IMR-90 (cell line): ENCODE results near the gene ZNF581. TPM values are rescaled to one million over a fixed set of nuclear protein-coding genes. Genes with fewer than 3 reads are reported as not detected.

Source experiments
- ATAC-seq: fragments of 200-7000 bp; cut with Tn5 transposase; 2 replicates; pipeline ENCODE4 v1.9.1; 2020; ENCODE audit warnings: low read depth, mild to moderate bottlenecking, moderate library complexity
- BruUV-seq: library from RNA; stranded (reverse); fragments of 400-500 nt; replicated peaks from 2 replicates; lab custom pipeline; 2021; lab: Mats Ljungman, UMichigan
- CTCF ChIA-PET: fragments of 300-600 bp; formaldehyde crosslinking; extraction: SDS; loops from one replicate; lab custom pipeline; 2021; ENCODE audit warnings: antibody characterized with exemption; lab: Yijun Ruan, JAX
- POLR2A ChIA-PET: fragments of 300-600 bp; sonication (Branson Sonifier 250); formaldehyde crosslinking; loops from one replicate; lab custom pipeline; 2022; ENCODE audit warnings: antibody characterized with exemption; ENCODE audit not compliant: unreplicated experiment; lab: Charles Lee
- DNase-seq: peaks from one replicate; pipeline ENCODE4 v3.0.0; 2013
- H2AFZ ChIP-seq: replicated peaks from 2 replicates; pipeline ENCODE3; 2013; ENCODE audit warnings: low read length, mild to moderate bottlenecking; ENCODE audit not compliant: poor library complexity
- H2AK5ac ChIP-seq: 2 replicates; pipeline ENCODE4 v1.6.1; 2013; ENCODE audit warnings: low read depth, low read length, inconsistent platforms
- H2AK9ac ChIP-seq: replicated peaks from 2 replicates; pipeline ENCODE3; 2013; ENCODE audit warnings: mild to moderate bottlenecking, low read depth, low read length, moderate library complexity; ENCODE audit not compliant: poor library complexity
- H2BK120ac ChIP-seq: 2 replicates; pipeline ENCODE4 v1.6.1; 2013; ENCODE audit warnings: low read depth, low read length, inconsistent platforms
- H2BK15ac ChIP-seq: 3 replicates; pipeline ENCODE4 v1.6.1; 2013; ENCODE audit warnings: low read depth, low read length, inconsistent platforms
- H2BK20ac ChIP-seq: 2 replicates; pipeline ENCODE4 v1.6.1; 2013; ENCODE audit warnings: low read depth, mild to moderate bottlenecking, inconsistent platforms, low read length, moderate library complexity
- H2BK5ac ChIP-seq: 2 replicates; pipeline ENCODE4 v1.6.1; 2013; ENCODE audit warnings: mild to moderate bottlenecking, low read depth, low read length, inconsistent platforms; ENCODE audit not compliant: poor library complexity, severe bottlenecking
- H3K14ac ChIP-seq: replicated peaks from 2 replicates; pipeline ENCODE4 v1.6.1; 2013; ENCODE audit warnings: low read depth, low read length, inconsistent platforms
- H3K18ac ChIP-seq: 2 replicates; pipeline ENCODE4 v1.6.1; 2013; ENCODE audit warnings: low read depth, low read length, control low read depth
- H3K23ac ChIP-seq: 2 replicates; pipeline ENCODE4 v1.6.1; 2013; ENCODE audit warnings: low read depth, low read length, inconsistent platforms
- H3K27ac ChIP-seq: 2 replicates; pipeline ENCODE4 v1.5.1; 2013; ENCODE audit warnings: mild to moderate bottlenecking, control low read depth, low read length; ENCODE audit not compliant: insufficient read depth
- H3K27me3 ChIP-seq: 2 replicates; pipeline ENCODE4 v1.6.1; 2013; ENCODE audit warnings: low read length; ENCODE audit not compliant: control insufficient read depth, insufficient read depth
- H3K36me3 ChIP-seq: 2 replicates; pipeline ENCODE4 v1.6.1; 2013; ENCODE audit warnings: low read length, mixed read lengths; ENCODE audit not compliant: control insufficient read depth, insufficient read depth
- H3K4ac ChIP-seq: 2 replicates; pipeline ENCODE4 v1.6.1; 2013; ENCODE audit warnings: low read depth, low read length, inconsistent platforms
- H3K4me1 ChIP-seq: 2 replicates; pipeline ENCODE4 v1.6.1; 2013; ENCODE audit warnings: low read length, mixed read lengths; ENCODE audit not compliant: control insufficient read depth, insufficient read depth
- H3K4me2 ChIP-seq: 2 replicates; pipeline ENCODE4 v1.6.1; 2013; ENCODE audit warnings: low read depth, mild to moderate bottlenecking, control low read depth, low read length, moderate library complexity
- H3K4me3 ChIP-seq: 2 replicates; pipeline ENCODE4 v1.5.1; 2013; ENCODE audit warnings: low read depth, mild to moderate bottlenecking, control low read depth, low read length, moderate library complexity; ENCODE audit not compliant: insufficient read depth
- H3K56ac ChIP-seq: 2 replicates; pipeline ENCODE4 v1.6.1; 2013; ENCODE audit warnings: low read length, inconsistent platforms; ENCODE audit not compliant: insufficient read depth; ENCODE audit errors: extremely low read depth
- H3K79me1 ChIP-seq, 2 experiments: 2 replicates each; pipeline ENCODE4 v1.6.1; 2013; ENCODE audit warnings: low read length in 2 of 2, inconsistent platforms in 1 of 2, low read depth in 1 of 2
- H3K9ac ChIP-seq: 2 replicates; pipeline ENCODE4 v1.6.1; 2013; ENCODE audit warnings: low read depth, low read length, control low read depth
- H3K9me1 ChIP-seq: 2 replicates; pipeline ENCODE4 v1.6.1; 2013; ENCODE audit warnings: low read length, inconsistent platforms; ENCODE audit not compliant: insufficient read depth
- H3K9me3 ChIP-seq: 2 replicates; pipeline ENCODE4 v1.6.1; 2013; ENCODE audit warnings: low read length; ENCODE audit not compliant: control insufficient read depth, insufficient read depth
- H4K20me1 ChIP-seq: 2 replicates; pipeline ENCODE4 v1.6.1; 2013; ENCODE audit warnings: low read length, inconsistent platforms; ENCODE audit not compliant: insufficient read depth
- H4K5ac ChIP-seq: 2 replicates; pipeline ENCODE4 v1.6.1; 2013; ENCODE audit warnings: mild to moderate bottlenecking, low read depth, low read length, control low read depth
- H4K8ac ChIP-seq, 2 experiments: 2 replicates each; pipeline ENCODE4 v1.6.1; 2013; ENCODE audit warnings: low read depth in 2 of 2, low read length in 2 of 2, control low read depth in 1 of 2, inconsistent platforms in 1 of 2
- H4K91ac ChIP-seq: 2 replicates; pipeline ENCODE4 v1.6.1; 2013; ENCODE audit warnings: low read depth, low read length, inconsistent platforms; ENCODE audit not compliant: insufficient read depth
- BHLHE40 ChIP-seq: fragments of 150-350 bp; IDR thresholded peaks from 2 replicates; pipeline ENCODE4 v1.6.1; 2016; ENCODE audit warnings: mild to moderate bottlenecking, low read depth, low read length
- CEBPB ChIP-seq: IDR thresholded peaks from 2 replicates; pipeline ENCODE4 v1.6.1; 2012; ENCODE audit warnings: low read depth, low read length, improper control_type of control experiment
- CHD1 ChIP-seq: IDR thresholded peaks from 2 replicates; pipeline ENCODE4 v1.6.1; 2012; ENCODE audit warnings: low read depth, low read length, improper control_type of control experiment
- ELK1 ChIP-seq: fragments of 150-350 bp; IDR thresholded peaks from 2 replicates; pipeline ENCODE4 v1.6.1; 2016; ENCODE audit warnings: low read depth, mild to moderate bottlenecking, low read length, moderate library complexity, borderline replicate concordance
- FOS ChIP-seq: fragments of 150-350 bp; IDR thresholded peaks from 2 replicates; pipeline ENCODE4 v1.6.1; 2016; ENCODE audit warnings: low read depth, low read length
- MAFK ChIP-seq: IDR thresholded peaks from 2 replicates; pipeline ENCODE4 v1.6.1; 2012; ENCODE audit warnings: low read depth, low read length, improper control_type of control experiment
- MAZ ChIP-seq: IDR thresholded peaks from 2 replicates; pipeline ENCODE4 v1.6.1; 2012; ENCODE audit warnings: low read depth, mild to moderate bottlenecking, low read length, improper control_type of control experiment, moderate library complexity, borderline replicate concordance
- MXI1 ChIP-seq: IDR thresholded peaks from 2 replicates; pipeline ENCODE4 v1.6.1; 2012; ENCODE audit warnings: low read depth, mild to moderate bottlenecking, low read length, moderate library complexity, borderline replicate concordance
- NFE2L2 ChIP-seq: fragments of 150-350 bp; IDR thresholded peaks from 2 replicates; pipeline ENCODE4 v1.6.1; 2016; ENCODE audit warnings: low read depth, mild to moderate bottlenecking, low read length
- POLR2A ChIP-seq: IDR thresholded peaks from 2 replicates; pipeline ENCODE4 v1.6.1; 2012; ENCODE audit warnings: mild to moderate bottlenecking, low read depth, low read length
- RAD21 ChIP-seq: IDR thresholded peaks from 2 replicates; pipeline ENCODE4 v1.6.1; 2012; ENCODE audit warnings: low read length, improper control_type of control experiment
- RCOR1 ChIP-seq: IDR thresholded peaks from 2 replicates; pipeline ENCODE4 v1.6.1; 2012; ENCODE audit warnings: mild to moderate bottlenecking, low read length, improper control_type of control experiment; ENCODE audit not compliant: insufficient replicate concordance
- RFX5 ChIP-seq: IDR thresholded peaks from 2 replicates; pipeline ENCODE4 v1.8.0; 2012; ENCODE audit warnings: low read depth, mild to moderate bottlenecking, low read length, moderate library complexity
- SMC3 ChIP-seq: fragments of 150-350 bp; IDR thresholded peaks from 2 replicates; pipeline ENCODE4 v1.6.1; 2016; ENCODE audit warnings: low read depth, mild to moderate bottlenecking, antibody characterized with exemption, low read length, moderate library complexity
- WGBS, 2 experiments: methylation state at CpG; one replicate each; pipeline versions ENCODE4 v1.1.5 to v1.1.7; 2013; ENCODE audit warnings: missing lambda C conversion rate in 2 of 2; ENCODE audit not compliant: insufficient read length in 1 of 2; ENCODE audit errors: extremely low coverage in 2 of 2; 5-methylcytosine and 5-hydroxymethylcytosine counted together
- dilution Hi-C: fragments of 300-500 bp; cut with HindIII; formaldehyde crosslinking; loops from one replicate; pipeline ENCODE4 v1.14.3; 2018; ENCODE audit warnings: low sequenced_read_pairs; ENCODE audit not compliant: unreplicated experiment
- in situ Hi-C: fragments of 300-500 bp; cut with MboI; formaldehyde crosslinking; loops from 3 replicates; pipeline ENCODE4 v1.14.3; 2019; ENCODE audit warnings: low sequenced_read_pairs, inconsistent platforms, mixed read lengths
- intact Hi-C: fragments of 100-400 bp; cut with micrococcal nuclease; formaldehyde crosslinking; loops from 2 replicates; pipeline ENCODE4 v1.10.0; 2022
- polyA plus RNA-seq, 3 experiments: library from polyadenylated mRNA; depleted of rRNA; stranded (reverse); fragments of >200 nt; gene quantifications; 2 replicates each; pipeline ENCODE4 v1.2.3, GENCODE V29; 2012; ENCODE audit warnings: low replicate concordance in 1 of 3
- total RNA-seq: library from RNA; depleted of rRNA; stranded (reverse); fragments of >200 nt; gene quantifications from 2 replicates; pipeline ENCODE4 v1.2.3, GENCODE V29; 2012
- TF ChIP-seq, protein P1 (sequence below): fragments of 150-350 bp; IDR thresholded peaks from 2 replicates; pipeline ENCODE4 v1.6.1; 2017; ENCODE audit warnings: mild to moderate bottlenecking, antibody characterized with exemption, low read length, low read depth
- TF ChIP-seq, protein P2 (sequence below): conservative IDR thresholded peaks from 2 replicates; pipeline ENCODE4 v1.5.1; 2012; ENCODE audit warnings: mild to moderate bottlenecking, low read depth, low read length, improper control_type of control experiment

Gene ZNF581
- total and polyA plus RNA-seq, 2 of the 4 experiments (the other 2 are of a cell fraction): 9.7 to 21.9 TPM

GRCh38 chr19:55621205-55621672 is 22.2 kb upstream of the ZNF581 start:
- Histone ChIP-seq H3K27me3 (no peaks in the 10 kb centered on the region), H3K79me1 (peaks cover 15 to 48% of the 10 kb centered on the region in 2 experiments), H3K56ac (no peak overlapping the region), H2BK15ac (no peak overlapping the region), H4K20me1 (peaks cover 15% of the 10 kb centered on the region; the same call in 1 of the 2 replicates), H4K8ac (no peak overlapping the region), H3K23ac (no peak overlapping the region), H2AFZ (no peak overlapping the region), H3K18ac (no peak overlapping the region), H3K9me1 (peaks cover 15% of the 10 kb centered on the region; the same call in 1 of the 2 replicates), H3K4me2 (no peak overlapping the region), H4K91ac (no peak overlapping the region), H3K14ac (no peak overlapping the region), H2BK20ac (no peak overlapping the region), H3K9ac (no peak overlapping the region), H3K9me3 (no peaks in the 10 kb centered on the region), H2AK9ac (no peak overlapping the region), H2BK5ac (no peak overlapping the region), H3K36me3 (peaks cover 26% of the 10 kb centered on the region), H3K4me3 (no peak overlapping the region), H3K4me1 (peaks cover 13% of the 10 kb centered on the region), H2BK120ac (no peak overlapping the region), H2AK5ac (no peak overlapping the region), H3K27ac (no peak overlapping the region), H3K4ac (no peak overlapping the region), H4K5ac (no peak overlapping the region)
- TF ChIP-seq RCOR1: no peak
- no peak for TF ChIP-seq ELK1
- no peak for TF ChIP-seq RAD21
- no peak for TF ChIP-seq BHLHE40
- no peak for TF ChIP-seq POLR2A
- no peak for TF ChIP-seq CEBPB
- TF ChIP-seq NFE2L2: no peak
- TF ChIP-seq MAZ: no peak
- no peak for TF ChIP-seq RFX5
- TF ChIP-seq, protein P1, sequence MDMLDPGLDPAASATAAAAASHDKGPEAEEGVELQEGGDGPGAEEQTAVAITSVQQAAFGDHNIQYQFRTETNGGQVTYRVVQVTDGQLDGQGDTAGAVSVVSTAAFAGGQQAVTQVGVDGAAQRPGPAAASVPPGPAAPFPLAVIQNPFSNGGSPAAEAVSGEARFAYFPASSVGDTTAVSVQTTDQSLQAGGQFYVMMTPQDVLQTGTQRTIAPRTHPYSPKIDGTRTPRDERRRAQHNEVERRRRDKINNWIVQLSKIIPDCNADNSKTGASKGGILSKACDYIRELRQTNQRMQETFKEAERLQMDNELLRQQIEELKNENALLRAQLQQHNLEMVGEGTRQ: no peak
- TF ChIP-seq, protein P2, sequence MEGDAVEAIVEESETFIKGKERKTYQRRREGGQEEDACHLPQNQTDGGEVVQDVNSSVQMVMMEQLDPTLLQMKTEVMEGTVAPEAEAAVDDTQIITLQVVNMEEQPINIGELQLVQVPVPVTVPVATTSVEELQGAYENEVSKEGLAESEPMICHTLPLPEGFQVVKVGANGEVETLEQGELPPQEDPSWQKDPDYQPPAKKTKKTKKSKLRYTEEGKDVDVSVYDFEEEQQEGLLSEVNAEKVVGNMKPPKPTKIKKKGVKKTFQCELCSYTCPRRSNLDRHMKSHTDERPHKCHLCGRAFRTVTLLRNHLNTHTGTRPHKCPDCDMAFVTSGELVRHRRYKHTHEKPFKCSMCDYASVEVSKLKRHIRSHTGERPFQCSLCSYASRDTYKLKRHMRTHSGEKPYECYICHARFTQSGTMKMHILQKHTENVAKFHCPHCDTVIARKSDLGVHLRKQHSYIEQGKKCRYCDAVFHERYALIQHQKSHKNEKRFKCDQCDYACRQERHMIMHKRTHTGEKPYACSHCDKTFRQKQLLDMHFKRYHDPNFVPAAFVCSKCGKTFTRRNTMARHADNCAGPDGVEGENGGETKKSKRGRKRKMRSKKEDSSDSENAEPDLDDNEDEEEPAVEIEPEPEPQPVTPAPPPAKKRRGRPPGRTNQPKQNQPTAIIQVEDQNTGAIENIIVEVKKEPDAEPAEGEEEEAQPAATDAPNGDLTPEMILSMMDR: no peak
- TF ChIP-seq CHD1: no peak
- no peak for TF ChIP-seq FOS
- no peak for TF ChIP-seq MXI1
- no peak for TF ChIP-seq SMC3
- no peak for TF ChIP-seq MAFK
- BruUV-seq: no TSS peak
- intact Hi-C loops (no loop called here), dilution Hi-C loops (no loop called here), in situ Hi-C loops (no loop called here)
- ChIA-PET CTCF (no interaction called here), POLR2A (no interaction called here)
- DNase-seq: no peak
- 73% methylated on average over 2 of the region's 9 CpGs; no CpG with 5 or more reads in 1 of the 2 experiments for WGBS, 2 experiments
- no peak for ATAC-seq
